Lung (tissue), 12 donors: ENCODE measurements around the gene AXDND1. TPM values are rescaled to one million over a fixed set of nuclear protein-coding genes. Genes with fewer than 3 reads are reported as not detected.

Experiments used
- ATAC-seq: fragments of 200-7000 bp; cut with Tn5 transposase; one replicate; pipeline ENCODE4 v1.9.1; 2020; ENCODE audit warnings: moderate number of reproducible peaks; ENCODE audit not compliant: insufficient read depth, low FRiP score
- DNase-seq, 3 donors: peaks; one replicate each; pipeline ENCODE4 v3.0.0-alpha.2; 2013 to 2017
- H3K27ac ChIP-seq, 2 donors: one replicate each; pipeline ENCODE4 v1.5.1; 2013; ENCODE audit warnings: mild to moderate bottlenecking in 2 of 2, moderate library complexity in 2 of 2, control low read depth in 1 of 2, inconsistent platforms in 1 of 2, low read depth in 1 of 2, low read length in 1 of 2
- H3K27me3 ChIP-seq, 3 donors: one replicate each; pipeline ENCODE4 v1.5.1; 2013; ENCODE audit warnings: low read length in 2 of 3; ENCODE audit not compliant: control insufficient read depth in 3 of 3, insufficient read depth in 3 of 3
- H3K36me3 ChIP-seq, 4 donors: one replicate each; pipeline ENCODE4 v1.5.1; 2013; ENCODE audit warnings: low read length in 4 of 4, mild to moderate bottlenecking in 1 of 4, moderate library complexity in 1 of 4; ENCODE audit not compliant: control insufficient read depth in 4 of 4, insufficient read depth in 4 of 4
- H3K4me1 ChIP-seq, 5 donors: one replicate each; pipeline ENCODE4 v1.5.1; 2013; ENCODE audit warnings: low read length in 5 of 5, mild to moderate bottlenecking in 2 of 5, moderate library complexity in 1 of 5; ENCODE audit not compliant: control insufficient read depth in 5 of 5, insufficient read depth in 5 of 5
- H3K4me3 ChIP-seq: one replicate; pipeline ENCODE4 v1.5.1; 2013; ENCODE audit warnings: mild to moderate bottlenecking, control low read depth, moderate library complexity
- H3K9ac ChIP-seq, 2 donors: one replicate each; pipeline ENCODE4 v1.5.1; 2013; ENCODE audit warnings: low read length in 2 of 2, control low read depth in 1 of 2; ENCODE audit not compliant: insufficient read depth in 1 of 2
- H3K9me3 ChIP-seq, 4 donors: one replicate each; pipeline ENCODE4 v1.5.1; 2013; ENCODE audit warnings: low read length in 3 of 4, mild to moderate bottlenecking in 1 of 4, moderate library complexity in 1 of 4; ENCODE audit not compliant: control insufficient read depth in 4 of 4, insufficient read depth in 3 of 4
- CTCF ChIP-seq: IDR thresholded peaks from 2 replicates; pipeline ENCODE4 v1.5.1; 2012; ENCODE audit warnings: mild to moderate bottlenecking; ENCODE audit errors: control extremely low read depth, extremely low read depth
- whole genome bisulfite sequencing, 2 donors: extraction: QIAGEN DNeasy Blood & Tissue Kit; methylation state at CpG; one replicate each; pipeline ENCODE4 v1.1.7; 2013; 5-methylcytosine and 5-hydroxymethylcytosine counted together
- polyA plus RNA-seq, 2 donors: library from polyadenylated mRNA; stranded (reverse); fragments of 200-250 nt; gene quantifications; one replicate each; pipeline ENCODE4 v1.2.1, GENCODE V29; 2013
- total RNA-seq, 2 donors: library from RNA; depleted of rRNA in 1 of 2; stranded (reverse); fragments of >200 nt in 1 of 2; gene quantifications; one replicate each; pipeline ENCODE4 v1.2.1, GENCODE V29; 2014 to 2021
- donor health status: control.
- donor health status: control.
- donor health status: Bipolar disorder and iron deficiency.
- donor health status: healthy.
- donor health status: DM: yes; HTN: yes; CAD: no.

The AXDND1 gene
- total and polyA plus RNA-seq, 4 donors = 0.10 to 2.7 (median 0.42) TPM

- Histone ChIP-seq H3K36me3 (peaks cover 11 to 24% (median 17%) of the 10 kb centered on the region in 4 donors), H3K4me3 (no peak overlapping the region), H3K27me3 (no peaks in the 10 kb centered on the region), H3K27ac (no peak overlapping the region), H3K9ac (no peak overlapping the region), H3K4me1 (no peaks in the 10 kb centered on the region), H3K9me3 (no peaks in the 10 kb centered on the region)
- ATAC-seq (no peak), DNase-seq (no peak)
- WGBS, 2 donors = 91 to 94% methylated on average over 4 of the region's 4 CpGs
- no peak for TF ChIP-seq CTCF
Observed at GRCh38 chr1:179341943-179342547, 23.7 kb upstream of the AXDND1 start.

- Histone ChIP-seq H3K4me3 (no peak overlapping the region), H3K9me3 (no peaks in the 10 kb centered on the region), H3K27me3 (no peaks in the 10 kb centered on the region), H3K27ac (no peak overlapping the region), H3K36me3 (peaks cover 11 to 26% (median 17%) of the 10 kb centered on the region in 4 donors), H3K9ac (no peak overlapping the region), H3K4me1 (no peaks in the 10 kb centered on the region)
- ATAC-seq (no peak), DNase-seq (no peak)
- WGBS, 2 donors = 92 to 96% methylated on average over 4 of the region's 4 CpGs
- TF ChIP-seq CTCF = no peak
Observed at GRCh38 chr1:179342740-179343404, 22.9 kb upstream of the AXDND1 start.

- TF ChIP-seq CTCF = no peak
- 93 to 96% methylated on average over 3 of the region's 3 CpGs for WGBS, 2 donors
- H3K27me3 ChIP-seq = no peaks in the 10 kb centered on the region
Observed at GRCh38 chr1:179351281-179351680, 14.5 kb upstream of the AXDND1 start.

More at GRCh38 chr1:179351281-179351680, 14.5 kb upstream of the AXDND1 start:
- Histone ChIP-seq H3K9ac (no peak overlapping the region), H3K27ac (no peak overlapping the region), H3K4me1 (no peaks in the 10 kb centered on the region), H3K4me3 (no peak overlapping the region), H3K36me3 (peaks cover 7 to 19% (median 11%) of the 10 kb centered on the region in 4 donors), H3K9me3 (no peaks in the 10 kb centered on the region)
- ATAC-seq = no peak
- no peak for DNase-seq
